Hindlimb muscle (tissue), 1 donor: Measurements from ENCODE around the gene MKKS. TPM values are rescaled to one million over a fixed set of nuclear protein-coding genes. Genes with fewer than 3 reads are reported as not detected.

ENCODE experiments used
- DNase-seq: peaks from one replicate; pipeline ENCODE4 v3.0.0-alpha.2; 2013
- polyA plus RNA-seq: library from polyadenylated mRNA; unstranded; fragments of 120-200 nt; gene quantifications from one replicate; pipeline ENCODE4 v1.2.1, GENCODE V29; 2013; ENCODE audit not compliant: insufficient read length

Gene MKKS
- polyA plus RNA-seq, 1 donor: 17.2 TPM

DNA sequence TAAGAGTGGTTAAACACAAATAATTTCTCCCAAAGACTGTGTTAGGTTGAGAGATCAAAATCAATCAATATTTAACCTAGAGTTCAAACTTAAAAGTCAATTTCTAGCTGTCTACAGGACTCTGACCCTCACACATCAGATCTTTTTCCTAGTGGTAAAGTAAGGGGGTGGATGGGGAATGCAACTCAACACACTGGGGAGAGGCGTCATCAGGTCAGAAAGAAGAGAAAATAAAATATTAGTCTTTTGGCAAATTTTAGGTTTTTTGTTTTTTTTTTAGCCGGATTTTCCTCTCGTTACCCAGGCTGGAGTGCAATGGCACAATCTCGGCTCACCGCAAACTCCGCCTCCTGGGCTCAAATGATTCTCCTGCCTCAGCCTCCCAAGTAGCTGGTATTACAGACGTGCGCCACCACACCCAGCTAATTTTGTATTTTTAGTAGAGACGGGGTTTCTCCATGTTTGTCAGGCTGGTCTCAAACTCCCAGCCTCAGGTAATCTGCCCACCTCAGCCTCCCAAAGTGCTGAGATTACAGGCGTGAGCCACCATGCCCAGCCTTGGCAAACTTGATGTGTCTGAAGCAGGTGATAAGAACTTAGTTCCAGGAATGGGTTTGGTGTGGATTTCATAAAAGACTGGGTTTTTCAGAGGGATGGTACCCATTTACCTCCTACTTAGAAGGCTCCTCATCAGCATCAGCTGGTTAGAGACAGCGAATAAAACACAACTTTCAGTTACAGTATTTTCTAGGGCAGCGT lies 65.9 kb downstream of the MKKS start:
- no peak for DNase-seq

DNA sequence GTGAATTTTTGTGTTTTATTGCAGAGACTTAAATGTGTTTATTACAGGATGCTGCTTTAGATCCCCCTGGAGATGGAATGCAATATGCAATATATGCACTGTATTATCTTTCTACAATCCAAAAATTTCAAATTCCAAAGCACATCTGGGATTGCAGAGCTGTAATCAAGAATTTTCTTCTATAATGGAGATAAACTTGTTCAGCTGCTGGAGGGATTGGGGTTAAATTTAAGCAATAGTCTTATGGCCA lies 66.4 kb downstream of the MKKS start:
- DNase-seq: no peak

DNA sequence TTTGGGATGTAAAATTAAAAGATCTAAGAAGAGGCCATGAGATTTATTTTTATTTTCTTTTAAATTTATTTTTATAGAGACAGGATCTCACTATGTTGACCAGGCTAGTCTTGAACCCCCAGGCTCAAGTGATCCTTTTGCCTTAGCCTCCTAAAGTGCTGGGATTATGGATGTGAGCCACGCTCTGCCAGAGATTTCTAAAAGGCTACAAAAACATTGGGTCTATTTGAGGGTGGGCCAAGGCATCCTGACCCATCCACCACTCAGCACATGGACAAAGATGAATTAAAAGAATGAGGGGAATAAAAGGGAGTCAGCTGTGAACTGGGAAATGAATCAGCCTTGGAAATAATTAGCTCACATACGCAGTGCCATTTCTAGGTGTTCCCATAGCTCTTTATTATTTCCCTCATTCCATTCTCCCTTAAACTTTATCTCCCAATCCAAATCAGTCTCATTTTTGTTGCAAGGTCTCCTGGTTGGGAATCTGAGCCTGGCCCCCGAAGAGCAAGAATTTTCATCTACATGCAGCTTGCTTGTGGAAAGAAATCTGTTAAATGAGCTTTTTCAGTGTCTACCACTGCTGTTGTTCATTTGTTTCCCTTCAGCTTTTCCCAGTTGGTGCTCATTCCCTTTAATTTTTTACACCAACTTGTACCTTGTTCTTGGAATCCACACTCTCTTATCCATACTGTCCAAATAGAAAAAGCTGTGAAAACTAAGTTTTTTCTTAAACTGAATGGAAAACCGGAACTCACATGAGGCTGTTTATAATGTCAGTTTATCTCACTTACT lies 66.9 kb downstream of the MKKS start:
- DNase-seq: no peak

DNA sequence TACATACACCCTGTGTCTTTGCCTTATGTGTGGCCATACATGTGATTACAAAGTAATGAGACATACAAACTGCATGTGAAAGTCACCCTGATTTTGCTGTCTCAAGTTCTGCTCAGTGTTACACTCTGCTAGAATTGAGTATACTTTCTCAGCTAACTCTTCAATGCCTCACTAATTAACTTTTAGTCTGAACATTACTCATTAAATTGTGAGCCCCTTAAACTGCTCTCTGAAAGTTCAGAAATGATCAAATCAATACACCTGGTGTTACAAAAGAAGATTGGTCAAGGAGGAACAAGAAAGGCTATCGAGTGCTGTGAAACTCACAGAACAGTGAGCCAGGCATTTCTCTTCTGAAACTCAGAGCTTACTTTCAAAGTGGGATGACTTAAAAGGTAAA lies 71.3 kb downstream of the MKKS start:
- no peak for DNase-seq

DNA sequence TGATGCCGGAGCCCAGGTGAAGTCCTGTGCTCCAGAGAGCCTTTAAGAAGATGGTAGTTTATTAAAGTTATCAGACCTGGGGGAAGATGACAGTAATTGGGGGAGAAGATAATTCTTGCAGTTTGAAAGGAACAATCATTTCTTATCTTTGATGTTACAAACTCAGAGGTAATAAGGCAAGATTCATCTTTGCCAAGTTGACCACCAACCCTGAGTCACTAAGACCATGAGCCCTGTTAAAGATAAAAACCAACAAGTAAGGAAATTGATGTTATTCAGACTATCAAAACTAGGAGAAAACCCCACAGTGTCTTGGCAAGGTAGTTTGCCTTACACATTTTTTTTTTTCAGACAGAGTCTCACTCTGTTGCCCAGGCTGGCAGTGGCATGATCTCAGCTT lies 73.1 kb downstream of the MKKS start:
- DNase-seq: no peak

DNA sequence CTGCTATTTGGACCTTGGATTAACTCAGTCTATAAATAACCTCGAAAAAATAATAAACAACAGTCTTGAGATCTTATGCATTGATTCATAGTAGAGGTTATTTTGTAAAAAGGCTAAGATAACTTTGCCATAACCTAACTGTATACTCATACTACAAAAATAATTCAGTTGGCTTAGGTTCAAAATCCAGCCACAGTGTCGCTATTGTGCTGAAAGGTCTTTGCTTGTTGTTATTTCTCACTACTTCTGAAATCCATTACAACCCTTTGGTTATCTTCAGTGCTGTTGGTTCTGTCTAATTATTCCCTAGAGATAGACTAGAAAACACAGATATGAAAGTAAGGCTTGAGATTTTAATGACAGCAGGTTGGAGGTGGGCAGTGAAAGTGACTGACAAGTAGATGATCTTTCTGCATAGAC lies 74.4 kb downstream of the MKKS start:
- DNase-seq: no peak

DNA sequence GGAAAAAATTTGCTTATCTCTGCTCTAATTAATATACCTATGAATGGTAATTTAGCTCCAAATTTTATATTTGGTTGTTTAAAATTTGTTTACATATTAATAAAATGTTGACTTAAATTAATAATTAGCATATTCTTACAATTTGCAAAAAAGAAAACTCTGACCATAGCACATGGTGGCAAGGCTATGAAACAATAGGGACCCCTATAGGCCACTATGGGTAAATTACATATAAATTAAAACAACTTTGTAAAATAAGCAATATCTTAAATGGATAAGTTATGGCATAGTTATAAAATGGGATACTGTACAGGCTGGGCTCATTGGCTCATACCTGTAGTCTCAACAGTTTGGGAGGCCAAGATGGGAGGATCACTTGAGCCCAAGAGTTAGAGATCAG lies 76.0 kb downstream of the MKKS start:
- no peak for DNase-seq

DNA sequence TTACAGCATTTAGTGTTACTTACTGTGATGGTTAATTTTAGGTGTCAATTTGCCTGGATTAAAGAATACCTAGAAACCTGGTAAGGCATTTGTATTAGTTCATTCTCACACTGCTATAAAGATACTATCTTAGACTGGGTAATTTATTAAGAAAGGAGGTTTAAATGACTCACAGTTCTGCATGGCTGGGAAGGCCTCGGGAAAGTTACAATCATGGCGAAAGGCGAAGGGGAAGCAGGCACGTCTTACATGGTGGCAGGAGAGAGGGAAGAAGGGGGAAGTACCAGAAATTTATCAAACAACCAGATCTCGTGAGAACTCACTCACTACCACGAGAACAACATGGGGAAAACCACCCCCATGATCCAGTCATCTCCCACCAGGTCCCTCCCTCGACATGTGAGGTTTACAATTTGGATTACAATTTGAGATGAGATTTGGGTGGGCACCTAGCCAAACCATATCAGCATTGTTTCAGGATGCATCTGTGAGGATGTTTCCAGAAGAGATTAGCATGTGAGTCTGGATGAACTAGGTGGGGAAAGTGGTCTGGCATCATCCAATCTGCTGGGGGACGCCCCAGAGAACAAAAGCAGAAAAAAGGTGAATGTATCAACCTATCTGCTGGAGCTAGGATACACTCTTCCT lies 76.8 kb downstream of the MKKS start:
- no peak for DNase-seq

DNA sequence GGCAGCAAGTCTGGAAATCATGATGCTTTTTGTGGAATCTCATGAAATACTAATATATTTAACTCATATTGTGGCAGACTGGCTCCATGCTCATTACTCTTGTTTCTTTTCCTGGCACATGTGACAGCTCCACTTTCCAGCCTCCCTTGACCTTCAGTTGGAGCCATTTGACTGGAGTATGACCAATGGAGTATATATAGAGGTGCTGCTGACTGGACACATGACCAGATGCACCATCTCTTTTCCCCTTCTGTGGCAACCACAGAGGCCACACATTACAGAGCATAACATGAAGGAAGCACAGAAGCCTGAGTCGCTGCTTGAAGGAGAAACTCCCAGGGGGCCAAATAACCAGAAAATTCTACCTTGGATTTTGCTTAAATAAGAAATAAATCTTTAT lies 77.4 kb downstream of the MKKS start:
- DNase-seq: no peak

DNA sequence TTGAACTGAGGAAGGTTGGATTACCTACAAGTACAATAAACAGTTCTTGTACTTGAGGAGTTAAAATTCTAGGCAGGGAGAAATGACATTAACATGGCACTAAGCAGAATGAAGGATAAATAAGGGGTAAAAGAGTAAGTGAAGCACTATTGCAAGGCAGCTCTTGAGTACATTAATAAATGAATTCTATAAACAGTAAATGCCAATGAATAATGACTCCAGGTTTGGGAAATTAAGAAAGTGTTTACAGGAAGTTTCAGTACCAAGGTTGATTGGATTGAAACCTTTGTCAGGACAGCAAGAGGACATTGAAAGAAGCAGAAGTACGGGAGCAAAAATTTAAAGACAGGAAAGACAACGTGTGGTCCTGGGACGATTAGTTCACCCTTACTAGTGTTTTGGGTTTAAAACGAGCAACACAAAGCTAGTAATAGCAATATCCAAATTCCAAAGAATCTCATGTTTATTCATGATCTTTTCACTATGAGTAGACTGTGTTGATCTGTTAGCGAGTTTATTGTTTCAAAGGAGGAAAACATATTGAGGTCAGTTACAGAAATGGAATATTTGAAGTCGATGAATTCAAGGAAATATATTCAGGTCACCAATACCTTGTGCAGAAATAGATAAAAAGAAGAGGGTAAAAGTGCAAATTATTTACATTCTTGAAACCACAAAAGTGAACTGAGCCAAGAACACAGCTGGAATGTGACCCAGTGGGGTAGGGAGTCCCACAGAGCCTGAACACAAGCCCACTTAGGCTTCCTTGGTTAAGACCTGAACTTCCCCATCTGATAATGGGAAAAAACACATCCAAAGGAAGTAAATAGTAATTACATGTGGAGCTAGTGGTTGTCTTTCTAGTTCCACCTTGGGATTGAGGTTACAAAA lies 80.8 kb downstream of the MKKS start:
- no peak for DNase-seq

Other genes starting within 250 kb of the MKKS start
- gene SNAP25, start 215.4 kb downstream of the MKKS start, polyA plus RNA-seq: 1.1 TPM
- gene SLX4IP, start 1.1 kb upstream of the MKKS start, polyA plus RNA-seq: 4.9 TPM
- 28.6 TPM for gene JAG1, start 239.8 kb upstream of the MKKS start, polyA plus RNA-seq